BE2C (cell line): ENCODE measurements around the gene KCTD11.

Source experiments
- DNase-seq: peaks from one replicate; pipeline ENCODE4 v3.0.0-alpha.2; 2020
- H3K27me3 ChIP-seq: fragments of 250-450 bp; sonication (Bioruptor Pico); 2 replicates; pipeline ENCODE4 v1.5.1; 2020; ENCODE audit warnings: mild to moderate bottlenecking
- H3K36me3 ChIP-seq: fragments of 250-450 bp; sonication (Bioruptor Pico); 2 replicates; pipeline ENCODE4 v1.5.1; 2020; ENCODE audit warnings: mild to moderate bottlenecking
- H3K4me1 ChIP-seq: fragments of 250-450 bp; sonication (Bioruptor Pico); 2 replicates; pipeline ENCODE4 v1.5.1; 2020
- H3K4me3 ChIP-seq: 2 replicates; pipeline ENCODE4 v1.5.1; 2011; ENCODE audit warnings: low read depth, low read length
- H3K9me3 ChIP-seq: fragments of 250-450 bp; sonication (Bioruptor Pico); 2 replicates; pipeline ENCODE4 v1.5.1; 2020
- TF ChIP-seq, protein P1 (sequence below): IDR thresholded peaks from 2 replicates; pipeline ENCODE4 v1.5.1; 2012; ENCODE audit warnings: mild to moderate bottlenecking, low read depth, low read length

The KCTD11 gene

DNA sequence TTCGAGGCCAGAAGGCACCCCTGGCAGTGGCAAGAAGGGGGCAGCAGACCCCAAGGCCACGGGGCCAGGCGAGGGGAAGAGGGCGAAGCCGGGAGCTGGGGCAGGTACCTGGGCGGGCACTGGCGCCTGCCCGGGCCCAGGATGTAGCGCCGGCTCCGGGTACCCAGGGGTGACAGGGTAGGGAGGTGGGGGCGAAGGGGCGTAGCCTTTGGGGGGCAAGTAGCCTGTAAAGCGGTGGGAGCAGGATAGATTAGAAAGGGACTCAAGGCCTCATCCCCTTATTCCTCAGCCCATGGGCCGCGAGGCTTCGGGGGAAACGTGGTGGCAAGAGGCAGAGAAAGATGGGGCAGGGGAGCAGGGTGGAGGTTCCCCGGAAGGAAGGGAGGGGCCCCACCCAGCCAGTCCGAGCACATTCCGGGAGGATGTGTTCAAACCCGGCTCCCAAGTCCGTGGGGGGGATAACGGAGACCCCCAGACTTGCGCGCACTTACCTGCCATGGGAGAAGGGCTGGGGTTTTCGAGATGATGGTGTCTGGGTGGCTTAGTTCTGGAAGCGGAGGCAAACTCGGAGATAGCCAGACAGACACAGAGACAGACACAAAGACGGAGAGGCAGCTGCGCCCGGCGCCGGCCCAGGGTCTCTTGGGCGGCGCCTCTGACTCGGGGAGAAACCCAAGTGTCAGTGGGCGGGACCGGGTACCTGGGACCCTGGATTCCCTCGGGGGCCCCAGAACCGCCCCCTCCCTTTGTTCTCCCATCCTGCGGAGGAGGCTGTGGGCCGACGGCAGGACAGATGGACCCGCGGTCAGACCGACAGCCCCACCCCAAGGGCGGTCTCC lies 41.9 kb downstream of the KCTD11 start:
- Histone ChIP-seq H3K9me3 (no peaks in the 10 kb centered on the region), H3K4me1 (no peaks in the 10 kb centered on the region), H3K27me3 (no peaks in the 10 kb centered on the region), H3K36me3 (no peaks in the 10 kb centered on the region), H3K4me3 (peak overlapping the region; percentile 63)
- TF ChIP-seq, protein P1, sequence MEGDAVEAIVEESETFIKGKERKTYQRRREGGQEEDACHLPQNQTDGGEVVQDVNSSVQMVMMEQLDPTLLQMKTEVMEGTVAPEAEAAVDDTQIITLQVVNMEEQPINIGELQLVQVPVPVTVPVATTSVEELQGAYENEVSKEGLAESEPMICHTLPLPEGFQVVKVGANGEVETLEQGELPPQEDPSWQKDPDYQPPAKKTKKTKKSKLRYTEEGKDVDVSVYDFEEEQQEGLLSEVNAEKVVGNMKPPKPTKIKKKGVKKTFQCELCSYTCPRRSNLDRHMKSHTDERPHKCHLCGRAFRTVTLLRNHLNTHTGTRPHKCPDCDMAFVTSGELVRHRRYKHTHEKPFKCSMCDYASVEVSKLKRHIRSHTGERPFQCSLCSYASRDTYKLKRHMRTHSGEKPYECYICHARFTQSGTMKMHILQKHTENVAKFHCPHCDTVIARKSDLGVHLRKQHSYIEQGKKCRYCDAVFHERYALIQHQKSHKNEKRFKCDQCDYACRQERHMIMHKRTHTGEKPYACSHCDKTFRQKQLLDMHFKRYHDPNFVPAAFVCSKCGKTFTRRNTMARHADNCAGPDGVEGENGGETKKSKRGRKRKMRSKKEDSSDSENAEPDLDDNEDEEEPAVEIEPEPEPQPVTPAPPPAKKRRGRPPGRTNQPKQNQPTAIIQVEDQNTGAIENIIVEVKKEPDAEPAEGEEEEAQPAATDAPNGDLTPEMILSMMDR: no peak
- DNase-seq: no peak

DNA sequence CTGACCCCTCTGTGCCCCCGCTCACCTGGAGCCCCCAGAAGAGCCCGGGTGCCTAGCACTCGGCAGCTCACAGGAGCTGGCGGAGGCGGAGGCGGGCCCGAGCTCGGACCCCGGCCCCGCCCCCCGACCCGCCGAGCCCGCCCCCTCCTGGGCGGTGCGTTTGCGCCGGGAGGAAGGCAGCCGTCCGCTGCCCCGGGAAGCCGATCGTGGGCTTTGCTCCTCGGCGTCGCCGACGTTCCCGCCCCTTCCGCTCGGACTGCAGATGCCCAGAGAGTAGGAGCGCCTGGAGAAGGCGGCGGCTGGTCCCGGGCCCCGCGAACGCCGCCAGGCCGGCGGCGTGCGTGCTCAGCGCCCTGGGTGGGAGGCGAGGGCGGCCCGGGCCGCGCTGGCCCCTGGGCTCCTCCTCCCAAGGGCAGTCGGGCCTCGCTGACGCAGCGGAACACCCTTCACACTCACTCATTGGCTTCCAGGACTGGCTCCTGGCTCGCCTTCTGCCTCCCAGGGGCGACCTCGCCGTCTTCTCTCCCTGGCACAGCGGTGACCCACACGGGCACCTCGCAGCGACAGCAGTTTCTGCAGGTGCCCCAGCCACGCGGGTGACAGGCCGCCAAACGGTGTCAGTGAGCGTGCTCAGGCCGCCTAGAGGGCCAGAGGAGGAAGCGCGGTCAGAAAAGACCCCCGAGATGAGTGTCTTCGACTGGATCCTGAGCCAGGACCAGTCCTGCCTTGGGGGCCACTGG lies 42.7 kb downstream of the KCTD11 start, which contains the start of gene PLSCR3:
PLSCR3 (minus strand) TSS at position 74 of the 740 bp plus-strand sequence. CDS start 415 bp downstream, outside the sequence.
- Histone ChIP-seq H3K4me3 (peak within 1 kb of the TSS; percentile 63), H3K4me1 (no peaks in the 10 kb centered on the region), H3K9me3 (no peaks in the 10 kb centered on the region), H3K27me3 (no peaks in the 10 kb centered on the region), H3K36me3 (no peaks in the 10 kb centered on the region)
- TF ChIP-seq, protein P1: peak; percentile 29
- peak; percentile 86 for DNase-seq

DNA sequence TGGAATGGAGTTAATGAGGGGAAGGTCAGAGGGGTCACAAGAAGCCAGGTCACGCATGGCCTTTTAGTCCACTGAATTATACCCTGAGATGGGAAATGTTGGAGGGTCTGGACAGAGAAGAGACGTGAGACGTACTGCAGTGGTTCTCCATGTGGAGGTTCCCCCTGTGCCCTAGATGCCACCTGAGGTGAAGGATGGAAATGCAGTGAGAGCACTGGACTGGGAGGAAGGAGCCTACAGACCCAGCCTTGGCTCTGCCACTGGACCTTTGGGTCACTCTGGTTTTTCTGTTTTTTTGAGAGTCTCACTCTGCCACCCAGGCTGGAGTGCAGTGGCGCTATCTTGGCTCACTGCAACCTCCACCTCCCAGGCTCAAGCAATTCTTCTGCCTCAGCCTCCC lies 44.2 kb downstream of the KCTD11 start:
- Histone ChIP-seq H3K9me3 (no peaks in the 10 kb centered on the region), H3K4me3 (no peak overlapping the region), H3K36me3 (no peaks in the 10 kb centered on the region), H3K4me1 (no peaks in the 10 kb centered on the region), H3K27me3 (no peaks in the 10 kb centered on the region)
- TF ChIP-seq, protein P1: no peak
- no peak for DNase-seq

DNA sequence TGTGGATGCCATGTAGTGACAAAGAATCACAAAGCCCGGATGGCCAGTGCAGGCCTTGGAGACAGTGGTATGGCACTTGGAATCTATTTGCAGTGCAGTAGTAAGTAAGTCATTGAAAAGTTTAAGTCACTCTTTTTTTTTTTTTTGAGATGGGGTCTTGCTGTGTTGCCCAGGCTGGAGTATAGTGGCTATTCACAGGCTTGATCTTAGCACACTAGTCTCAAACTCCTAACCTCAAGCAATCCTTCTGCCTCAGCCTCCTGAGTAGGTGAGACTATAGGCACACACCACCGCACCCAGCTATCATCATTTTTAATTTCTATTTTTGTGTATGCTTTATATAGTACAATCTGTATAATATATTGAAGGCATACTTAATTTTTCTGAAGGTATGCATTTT lies 46.6 kb downstream of the KCTD11 start:
- Histone ChIP-seq H3K9me3 (no peaks in the 10 kb centered on the region), H3K27me3 (no peaks in the 10 kb centered on the region), H3K4me1 (no peaks in the 10 kb centered on the region), H3K4me3 (no peak overlapping the region), H3K36me3 (no peaks in the 10 kb centered on the region)
- no peak for DNase-seq
- TF ChIP-seq, protein P1: no peak

DNA sequence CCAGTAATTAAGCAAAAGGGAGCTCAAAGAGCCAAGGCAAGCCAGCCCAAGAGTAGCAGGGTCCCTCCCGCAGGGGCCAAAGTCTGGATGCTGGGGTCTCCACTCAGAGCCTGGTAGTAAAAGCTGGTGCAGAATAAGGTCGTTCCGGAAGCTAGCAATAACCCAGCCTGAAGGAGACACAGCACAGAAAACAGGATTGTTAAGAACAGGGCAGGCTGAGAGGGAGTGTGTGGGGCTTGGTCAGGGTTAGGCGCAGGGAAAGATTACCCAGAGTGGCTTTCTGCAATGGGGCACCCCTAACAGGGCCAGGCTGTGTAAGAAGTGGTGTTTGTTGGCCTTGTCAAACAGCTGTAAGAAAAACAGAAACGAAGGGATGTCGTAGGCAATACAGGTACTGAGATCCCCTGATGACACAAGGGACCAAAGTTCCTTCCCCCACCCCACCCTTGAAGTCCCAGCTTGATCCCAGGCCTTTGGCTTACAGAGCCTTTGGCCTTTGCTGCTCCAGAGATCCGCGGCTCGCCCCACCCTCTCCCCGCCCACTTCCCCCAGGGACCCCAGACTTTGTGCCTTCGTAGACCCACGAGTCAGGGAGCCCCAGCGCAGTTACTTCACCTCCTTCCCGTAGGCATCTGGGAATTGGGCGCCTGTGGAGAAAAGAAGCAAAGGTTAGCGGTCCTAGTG lies 51.2 kb downstream of the KCTD11 start:
- Histone ChIP-seq H3K36me3 (no peaks in the 10 kb centered on the region), H3K9me3 (no peaks in the 10 kb centered on the region), H3K4me1 (no peaks in the 10 kb centered on the region), H3K27me3 (no peaks in the 10 kb centered on the region), H3K4me3 (peak overlapping the region; percentile 65)
- TF ChIP-seq, protein P1: no peak
- DNase-seq: peak; percentile 61
